Measurements from ENCODE around the gene RGS6.
"Not testable (repeated sequence)": the region's sequence is repeated elsewhere in the genome, so short reads cannot be mapped to it uniquely, and the experiment has no call there.

RGS6 gene

GRCh38 chr14:71932229-71932981 is at the start of gene RGS6:
TSS of gene RGS6 (plus strand) at chr14:71932429.
- no peak for FAIRE-seq

DNA sequence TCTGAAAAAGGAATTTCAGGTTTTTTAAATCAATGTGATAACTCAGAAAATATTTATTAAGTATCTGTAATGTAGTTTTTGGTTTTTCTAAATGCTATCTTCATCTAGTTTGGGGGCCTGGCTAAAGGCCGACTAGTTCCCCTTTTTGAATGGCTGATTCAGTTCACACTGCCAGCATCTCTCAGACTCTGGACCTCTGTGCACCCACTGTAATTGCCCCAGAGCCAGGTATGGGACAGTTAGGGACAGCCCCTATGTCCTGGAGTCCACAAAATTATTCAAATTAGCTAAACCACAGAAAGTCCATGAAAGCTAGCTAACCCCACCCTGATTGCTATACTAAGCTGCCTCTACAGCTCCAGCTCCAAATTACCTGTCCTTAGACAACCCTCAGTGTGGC is 49.1 kb upstream of the RGS6 start:
- FAIRE-seq: no peak

GRCh38 chr14:71885301-71885700 is 46.9 kb upstream of the RGS6 start:
- no peak for FAIRE-seq

GRCh38 chr14:71887802-71888201 is 44.4 kb upstream of the RGS6 start:
- FAIRE-seq: not testable (repeated sequence)

GRCh38 chr14:71890541-71890940 is 41.7 kb upstream of the RGS6 start:
- FAIRE-seq: no peak

GRCh38 chr14:71891185-71891584 is 41.0 kb upstream of the RGS6 start:
- no peak for FAIRE-seq

GRCh38 chr14:71891970-71892369 is 40.3 kb upstream of the RGS6 start:
- FAIRE-seq: no peak

- no peak for FAIRE-seq
Measured at GRCh38 chr14:71905031-71905430, 27.2 kb upstream of the RGS6 start.

DNA sequence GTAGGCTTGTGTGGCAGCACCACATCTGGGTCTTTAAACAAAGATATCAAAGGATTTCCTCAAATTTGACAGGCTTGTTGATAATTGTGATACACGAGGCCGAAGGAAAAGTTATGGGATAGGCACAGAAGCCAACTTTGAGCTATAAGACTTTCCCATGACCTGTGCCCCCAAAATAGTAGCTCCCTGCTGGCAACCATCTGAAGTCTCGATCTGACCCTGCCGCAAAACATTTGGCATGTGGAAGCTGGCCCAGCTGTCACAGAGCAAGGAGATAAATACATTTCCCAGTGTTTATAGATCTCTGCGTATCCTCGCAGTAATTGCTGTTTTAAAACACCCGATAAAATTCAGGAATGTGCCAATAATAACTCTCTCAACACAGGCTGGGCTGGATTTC is 26.4 kb upstream of the RGS6 start:
- FAIRE-seq: no peak

GRCh38 chr14:71907793-71908515 is 24.3 kb upstream of the RGS6 start:
- no peak for FAIRE-seq

- FAIRE-seq: no peak
Measured at GRCh38 chr14:71911669-71912068, 20.6 kb upstream of the RGS6 start.

- no peak for FAIRE-seq
Measured at GRCh38 chr14:71913342-71913741, 18.9 kb upstream of the RGS6 start.

- no peak for FAIRE-seq
Measured at GRCh38 chr14:71918955-71919354, 13.3 kb upstream of the RGS6 start.

DNA sequence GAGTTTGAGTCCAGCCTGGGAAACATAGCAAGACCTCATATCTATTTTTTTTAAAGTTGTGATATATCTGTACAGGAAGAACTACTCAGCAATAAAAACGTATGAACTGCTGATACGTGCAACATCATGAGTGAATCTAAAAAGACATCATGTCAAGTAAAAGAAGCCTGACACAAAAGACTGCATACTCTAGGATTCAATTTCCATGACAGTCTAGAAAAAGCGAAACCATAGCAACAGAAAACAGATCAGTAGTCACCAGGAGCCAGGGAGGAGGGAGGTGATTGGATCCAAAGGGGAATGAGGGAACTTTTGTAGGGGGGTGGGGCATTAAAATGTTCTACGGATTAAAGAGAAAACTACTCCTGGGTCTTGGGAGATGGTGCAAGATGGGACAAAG is 8.7 kb upstream of the RGS6 start:
- FAIRE-seq: no peak

- no peak for FAIRE-seq
Measured at GRCh38 chr14:71931492-71932228, 569 bp upstream of the RGS6 start.

- FAIRE-seq: no peak
Measured at GRCh38 chr14:71933001-71933587, 865 bp downstream of the RGS6 start.

GRCh38 chr14:71938273-71938672 is 6.0 kb downstream of the RGS6 start:
- FAIRE-seq: not testable (repeated sequence)

- FAIRE-seq: not testable (repeated sequence)
Measured at GRCh38 chr14:71939344-71939743, 7.1 kb downstream of the RGS6 start.

- FAIRE-seq: not testable (repeated sequence)
Measured at GRCh38 chr14:71940500-71940899, 8.3 kb downstream of the RGS6 start.

DNA sequence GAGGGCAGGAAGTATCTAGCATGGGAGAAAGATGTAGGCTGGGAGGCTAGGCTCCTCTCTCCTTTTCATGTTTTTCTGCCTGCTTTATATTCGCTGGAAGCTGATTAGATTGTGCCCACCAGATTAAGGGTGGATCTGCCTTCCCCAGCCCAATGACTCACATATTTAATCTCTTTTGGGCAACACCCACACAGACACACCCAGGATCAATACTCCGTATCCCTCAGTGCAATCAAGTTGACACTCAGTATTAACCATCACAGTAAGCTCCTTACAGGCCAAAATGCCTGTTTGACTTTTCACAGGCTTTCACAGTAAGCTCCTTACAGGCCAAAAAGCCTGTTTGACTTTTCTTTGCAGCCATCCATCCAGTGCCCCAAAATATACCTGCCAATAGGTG is 9.4 kb downstream of the RGS6 start:
- not testable (repeated sequence) for FAIRE-seq

- no peak for FAIRE-seq
Measured at GRCh38 chr14:71942904-71943694, 10.9 kb downstream of the RGS6 start.

- no peak for FAIRE-seq
Measured at GRCh38 chr14:71943695-71944018, 11.4 kb downstream of the RGS6 start.

Measured in TTC549 (cell line).